Testis (tissue), 3 donors: Measurements from ENCODE around the gene MAGI2. TPM values are rescaled to one million over a fixed set of nuclear protein-coding genes. Genes with fewer than 3 reads are reported as not detected.

ENCODE experiments used
- DNase-seq: peaks from one replicate; pipeline ENCODE4 v3.0.0-alpha.2; 2019
- H3K27ac ChIP-seq, 2 donors: fragments of 200-600 bp; sonication (generic); one replicate each; pipeline ENCODE4 v1.5.1; 2019
- H3K27me3 ChIP-seq: fragments of 200-600 bp; sonication (generic); one replicate; pipeline ENCODE4 v1.5.1; 2019
- H3K36me3 ChIP-seq: fragments of 200-600 bp; sonication (generic); one replicate; pipeline ENCODE4 v1.5.1; 2017; ENCODE audit warnings: low read depth; ENCODE audit errors: missing control alignments
- H3K4me1 ChIP-seq: fragments of 200-600 bp; sonication (generic); one replicate; pipeline ENCODE4 v1.5.1; 2019
- H3K4me3 ChIP-seq, 2 donors: fragments of 200-600 bp; sonication (generic); one replicate each; pipeline ENCODE4 v1.5.1; 2017 to 2019
- H3K9me3 ChIP-seq: fragments of 200-600 bp; sonication (generic); one replicate; pipeline ENCODE4 v1.5.1; 2017
- POLR2A ChIP-seq: fragments of 450-650 bp; IDR thresholded peaks from one replicate; pipeline ENCODE4 v1.6.1; 2017; ENCODE audit warnings: antibody characterized with exemption, mild to moderate bottlenecking, moderate library complexity
- WGBS, 2 donors: methylation state at CpG; one replicate each; pipeline ENCODE4 v1.1.5; 2018; 5-methylcytosine and 5-hydroxymethylcytosine counted together
- intact Hi-C: fragments of 100-400 bp; cut with DNase I; formaldehyde crosslinking; loops from one replicate; pipeline ENCODE4 v1.15.1; 2023; ENCODE audit warnings: low total_unique reads
- polyA plus RNA-seq: library from polyadenylated mRNA; stranded (reverse); fragments of 350-450 nt; fragmentation: Illumina TruSeq; extraction: RNeasy Lipid Tissue Mini Kit (QIAGEN cat#74804); gene quantifications from one replicate; pipeline ENCODE4 v1.2.3, GENCODE V29; 2014; ENCODE audit warnings: low read depth, low replicate concordance; ENCODE audit not compliant: insufficient read depth
- total RNA-seq, 2 donors: library from RNA; depleted of rRNA; stranded (reverse); fragments of >200 nt; gene quantifications; one replicate each; pipeline ENCODE4 v1.2.3, GENCODE V29; 2016
- TF ChIP-seq, protein P1 (sequence below), 3 experiments: fragments of 450-650 bp in 2 of 3; fragments of 200-600 bp in 1 of 3; sonication (generic) in 1 of 3; IDR thresholded peaks; one replicate each; pipeline ENCODE4 v1.5.1; 2016 to 2019; ENCODE audit warnings: antibody characterized with exemption in 3 of 3, mild to moderate bottlenecking in 2 of 3, moderate library complexity in 1 of 3

The MAGI2 gene
- total and polyA plus RNA-seq, 3 donors from 2014 or later: 11.2 to 13.1 (median 12.4) TPM

GRCh38 chr7:78413568-78413967 is 1039.9 kb downstream of the MAGI2 start:
- Histone ChIP-seq H3K9me3 (no peaks in the 10 kb centered on the region), H3K27me3 (no peaks in the 10 kb centered on the region), H3K4me1 (no peaks in the 10 kb centered on the region), H3K27ac (no peak overlapping the region), H3K36me3 (no peaks in the 10 kb centered on the region), H3K4me3 (no peak overlapping the region)
- no peak for DNase-seq
- intact Hi-C loops: no loop called here
- WGBS, 2 donors: 85 to 88% methylated on average over 3 of the region's 3 CpGs
- no peak for TF ChIP-seq POLR2A

DNA sequence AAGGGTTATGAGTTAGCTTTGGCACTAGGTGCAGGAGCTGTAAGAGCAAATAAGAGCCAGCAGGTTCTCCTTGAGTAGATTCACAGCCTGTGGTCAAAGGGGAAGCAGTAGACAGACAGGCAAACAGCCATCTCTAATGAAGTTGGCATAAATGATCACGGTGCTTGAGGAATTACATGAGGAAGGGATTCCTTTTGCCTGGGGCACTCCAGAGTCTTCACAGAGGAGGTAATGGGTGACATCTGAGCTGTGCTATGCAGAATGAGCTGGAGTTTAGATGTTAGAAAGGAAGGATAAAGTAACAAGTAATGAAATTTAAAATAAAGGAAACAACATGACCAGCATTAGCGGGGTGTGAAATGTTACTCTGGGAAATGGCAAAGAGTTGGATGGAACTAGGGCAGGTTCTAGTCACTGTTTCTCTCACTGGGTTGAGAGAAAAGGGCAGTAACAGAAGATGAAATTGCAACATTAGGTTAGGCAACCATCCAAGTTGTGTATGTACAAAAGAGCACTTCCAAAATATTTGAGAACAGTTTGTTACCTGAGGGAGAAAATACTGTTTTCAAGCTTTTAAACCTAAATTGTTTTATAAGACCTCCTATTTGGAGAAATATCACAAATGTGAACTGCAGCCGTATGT is 1041.1 kb downstream of the MAGI2 start:
- WGBS, 2 donors: 74 to 89% methylated on average over 3 of the region's 3 CpGs
- Histone ChIP-seq H3K4me3 (no peak overlapping the region), H3K4me1 (no peaks in the 10 kb centered on the region), H3K9me3 (no peaks in the 10 kb centered on the region), H3K27me3 (no peaks in the 10 kb centered on the region), H3K36me3 (no peaks in the 10 kb centered on the region), H3K27ac (no peak overlapping the region)
- no peak for TF ChIP-seq POLR2A
- TF ChIP-seq, protein P1, sequence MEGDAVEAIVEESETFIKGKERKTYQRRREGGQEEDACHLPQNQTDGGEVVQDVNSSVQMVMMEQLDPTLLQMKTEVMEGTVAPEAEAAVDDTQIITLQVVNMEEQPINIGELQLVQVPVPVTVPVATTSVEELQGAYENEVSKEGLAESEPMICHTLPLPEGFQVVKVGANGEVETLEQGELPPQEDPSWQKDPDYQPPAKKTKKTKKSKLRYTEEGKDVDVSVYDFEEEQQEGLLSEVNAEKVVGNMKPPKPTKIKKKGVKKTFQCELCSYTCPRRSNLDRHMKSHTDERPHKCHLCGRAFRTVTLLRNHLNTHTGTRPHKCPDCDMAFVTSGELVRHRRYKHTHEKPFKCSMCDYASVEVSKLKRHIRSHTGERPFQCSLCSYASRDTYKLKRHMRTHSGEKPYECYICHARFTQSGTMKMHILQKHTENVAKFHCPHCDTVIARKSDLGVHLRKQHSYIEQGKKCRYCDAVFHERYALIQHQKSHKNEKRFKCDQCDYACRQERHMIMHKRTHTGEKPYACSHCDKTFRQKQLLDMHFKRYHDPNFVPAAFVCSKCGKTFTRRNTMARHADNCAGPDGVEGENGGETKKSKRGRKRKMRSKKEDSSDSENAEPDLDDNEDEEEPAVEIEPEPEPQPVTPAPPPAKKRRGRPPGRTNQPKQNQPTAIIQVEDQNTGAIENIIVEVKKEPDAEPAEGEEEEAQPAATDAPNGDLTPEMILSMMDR (IDR thresholded peaks at IDR 0.05): no peak
- DNase-seq: no peak
- intact Hi-C loops: no loop called here

DNA sequence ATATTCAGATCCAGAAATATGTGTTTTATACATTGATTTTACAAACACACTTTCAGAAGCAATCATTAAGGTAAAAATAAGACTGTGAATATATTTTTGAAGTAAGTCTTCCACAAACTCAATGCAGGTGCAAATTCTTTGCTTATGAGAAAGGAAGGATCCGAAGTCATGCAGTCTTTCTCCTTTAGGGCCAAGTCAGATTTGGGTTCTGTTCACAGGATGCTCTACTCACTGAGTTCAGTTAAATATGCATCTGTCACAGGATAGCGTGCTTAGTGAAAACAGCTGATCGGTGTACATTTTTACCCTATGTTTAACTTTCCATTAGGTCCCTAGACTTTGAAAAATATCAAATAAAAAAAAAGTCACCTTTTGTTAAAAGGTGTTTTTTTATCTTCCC is 1046.4 kb downstream of the MAGI2 start:
- no peak for DNase-seq
- Histone ChIP-seq H3K4me3 (no peak overlapping the region), H3K27me3 (no peaks in the 10 kb centered on the region), H3K36me3 (no peaks in the 10 kb centered on the region), H3K27ac (no peak overlapping the region), H3K4me1 (no peaks in the 10 kb centered on the region), H3K9me3 (no peaks in the 10 kb centered on the region)
- TF ChIP-seq POLR2A: no peak
- TF ChIP-seq, protein P1 (IDR thresholded peaks at IDR 0.05): no peak
- 91 to 93% methylated on average over 3 of the region's 3 CpGs for WGBS, 2 donors
- intact Hi-C loops: no loop called here

- no peak for DNase-seq
- intact Hi-C loops: no loop called here
- TF ChIP-seq POLR2A: no peak
- TF ChIP-seq, protein P1 (IDR thresholded peaks at IDR 0.05): no peak
Measured at GRCh38 chr7:78406531-78406930, 1046.9 kb downstream of the MAGI2 start.

DNA sequence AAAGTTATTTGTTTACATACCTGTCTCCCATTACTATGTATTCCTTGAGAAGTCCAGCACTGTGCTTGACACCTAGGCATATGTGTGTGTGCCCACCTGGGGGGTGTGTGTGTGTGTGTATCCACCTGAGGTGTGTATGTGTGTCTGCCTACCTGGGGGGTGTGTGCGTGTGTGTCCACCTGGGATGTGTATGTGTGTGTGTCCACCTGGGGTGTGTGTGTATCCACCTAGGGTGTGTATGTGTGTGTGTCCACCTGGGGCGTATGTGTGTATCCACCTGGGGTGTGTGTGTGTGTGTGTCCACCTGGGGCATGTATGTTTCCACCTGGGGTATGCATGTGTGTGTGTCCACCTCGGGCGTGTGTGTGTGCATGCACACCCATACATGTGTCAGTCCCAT is 1051.4 kb downstream of the MAGI2 start:
- no peak overlapping the region for H3K27ac ChIP-seq
- H3K36me3 ChIP-seq: no peaks in the 10 kb centered on the region

More at GRCh38 chr7:78406531-78406930, 1046.9 kb downstream of the MAGI2 start:
- H3K27ac ChIP-seq: no peak overlapping the region
- no peaks in the 10 kb centered on the region for H3K27me3 ChIP-seq
- H3K4me1 ChIP-seq: no peaks in the 10 kb centered on the region
- no peaks in the 10 kb centered on the region for H3K36me3 ChIP-seq
- H3K9me3 ChIP-seq: no peaks in the 10 kb centered on the region
- H3K4me3 ChIP-seq: no peak overlapping the region

More for the DNA sequence above, 1051.4 kb downstream of the MAGI2 start:
- no peak for DNase-seq
- TF ChIP-seq POLR2A: no peak
- TF ChIP-seq, protein P1 (IDR thresholded peaks at IDR 0.05): no peak
- no peaks in the 10 kb centered on the region for H3K4me1 ChIP-seq
- 93 to 95% methylated on average over 3 to 4 of the region's 4 CpGs for WGBS, 2 donors
- H3K27me3 ChIP-seq: no peaks in the 10 kb centered on the region
- H3K9me3 ChIP-seq: no peaks in the 10 kb centered on the region
- intact Hi-C loops: no loop called here
- H3K4me3 ChIP-seq: no peak overlapping the region
